Fibroblast of skin of right quadriceps (primary cell): ENCODE data around the gene NYAP1.
"Not testable (repeated sequence)": the region's sequence is repeated elsewhere in the genome, so short reads cannot be mapped to it uniquely, and the experiment has no call there.

ENCODE experiments used
- DNase-seq: peaks from one replicate; pipeline ENCODE4 v3.0.0-alpha.2; 2013

The NYAP1 gene

GRCh38 chr7:100515072-100515532, 31.4 kb downstream of the NYAP1 start:
- DNase-seq = peak; percentile 93

- DNase-seq = peak; percentile 97
These were observed 32.5 kb downstream of the NYAP1 start for GRCh38 chr7:100516135-100516812.

GRCh38 chr7:100517305-100517704, 33.6 kb downstream of the NYAP1 start:
- no peak for DNase-seq

GRCh38 chr7:100519580-100519979, 35.9 kb downstream of the NYAP1 start:
- no peak for DNase-seq

- DNase-seq = no peak
These were observed 36.4 kb downstream of the NYAP1 start for GRCh38 chr7:100520138-100520537.

- no peak for DNase-seq
These were observed 37.3 kb downstream of the NYAP1 start for GRCh38 chr7:100521076-100521475.

- not testable (repeated sequence) for DNase-seq
These were observed 38.3 kb downstream of the NYAP1 start for GRCh38 chr7:100521909-100522593.

- DNase-seq = not testable (repeated sequence)
These were observed 39.5 kb downstream of the NYAP1 start for GRCh38 chr7:100523192-100523591.

GRCh38 chr7:100528108-100528866, 44.6 kb downstream of the NYAP1 start:
- not testable (repeated sequence) for DNase-seq

- no peak for DNase-seq
These were observed 48.7 kb downstream of the NYAP1 start for GRCh38 chr7:100532165-100533022.

- DNase-seq = not testable (repeated sequence)
These were observed 52.3 kb downstream of the NYAP1 start for GRCh38 chr7:100535982-100536381.

- DNase-seq = not testable (repeated sequence)
These were observed 53.0 kb downstream of the NYAP1 start for GRCh38 chr7:100536695-100537094.

GRCh38 chr7:100538348-100538653, 54.6 kb downstream of the NYAP1 start:
- DNase-seq = no peak

GRCh38 chr7:100538654-100539435, 55.1 kb downstream of the NYAP1 start, which contains the start of gene AGFG2:
Gene AGFG2, plus strand, starts transcription at chr7:100539203. Its CDS starts 144 bp downstream, at chr7:100539347.
- DNase-seq = peak; percentile 100

GRCh38 chr7:100539436-100540006, 55.8 kb downstream of the NYAP1 start:
- DNase-seq = no peak

GRCh38 chr7:100540073-100540723, 56.5 kb downstream of the NYAP1 start:
- no peak for DNase-seq

GRCh38 chr7:100541309-100541708, 57.6 kb downstream of the NYAP1 start:
- not testable (repeated sequence) for DNase-seq

GRCh38 chr7:100543586-100543985, 59.9 kb downstream of the NYAP1 start:
- no peak for DNase-seq

- no peak for DNase-seq
These were observed 60.7 kb downstream of the NYAP1 start for GRCh38 chr7:100544386-100544785.
